Panc1 (cell line): ENCODE measurements around the gene KCNMA1.

Experiments
- SIN3A ChIP-seq: IDR thresholded peaks from 2 replicates; pipeline ENCODE4 v1.6.1; 2012; ENCODE audit warnings: low read depth, mild to moderate bottlenecking, low read length, moderate library complexity, borderline replicate concordance; ENCODE audit not compliant: insufficient read depth
- TF ChIP-seq, protein P1 (sequence below): fragments of 450-650 bp; IDR thresholded peaks from 2 replicates; pipeline ENCODE4 v1.5.1; 2017; ENCODE audit warnings: mild to moderate bottlenecking

DNA sequence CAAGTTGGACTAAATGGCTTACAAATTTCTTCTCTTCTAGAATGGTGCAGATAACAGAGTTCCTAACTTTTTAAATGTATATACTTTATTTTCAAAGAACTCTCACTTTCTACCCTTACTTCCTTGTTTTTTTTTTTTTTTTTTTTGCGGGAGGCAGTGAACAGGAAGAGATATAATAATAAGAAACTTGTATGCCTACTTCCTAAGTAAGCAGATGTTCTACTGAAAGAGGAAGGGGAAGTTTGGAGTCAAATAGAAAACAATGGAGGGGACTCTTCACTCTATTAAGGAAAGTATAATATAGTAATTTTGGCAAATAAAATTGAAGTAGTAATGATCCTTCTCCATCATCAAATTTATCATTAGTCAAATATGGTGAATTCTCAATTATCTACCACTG, 754.0 kb downstream of the KCNMA1 start:
- TF ChIP-seq, protein P1, sequence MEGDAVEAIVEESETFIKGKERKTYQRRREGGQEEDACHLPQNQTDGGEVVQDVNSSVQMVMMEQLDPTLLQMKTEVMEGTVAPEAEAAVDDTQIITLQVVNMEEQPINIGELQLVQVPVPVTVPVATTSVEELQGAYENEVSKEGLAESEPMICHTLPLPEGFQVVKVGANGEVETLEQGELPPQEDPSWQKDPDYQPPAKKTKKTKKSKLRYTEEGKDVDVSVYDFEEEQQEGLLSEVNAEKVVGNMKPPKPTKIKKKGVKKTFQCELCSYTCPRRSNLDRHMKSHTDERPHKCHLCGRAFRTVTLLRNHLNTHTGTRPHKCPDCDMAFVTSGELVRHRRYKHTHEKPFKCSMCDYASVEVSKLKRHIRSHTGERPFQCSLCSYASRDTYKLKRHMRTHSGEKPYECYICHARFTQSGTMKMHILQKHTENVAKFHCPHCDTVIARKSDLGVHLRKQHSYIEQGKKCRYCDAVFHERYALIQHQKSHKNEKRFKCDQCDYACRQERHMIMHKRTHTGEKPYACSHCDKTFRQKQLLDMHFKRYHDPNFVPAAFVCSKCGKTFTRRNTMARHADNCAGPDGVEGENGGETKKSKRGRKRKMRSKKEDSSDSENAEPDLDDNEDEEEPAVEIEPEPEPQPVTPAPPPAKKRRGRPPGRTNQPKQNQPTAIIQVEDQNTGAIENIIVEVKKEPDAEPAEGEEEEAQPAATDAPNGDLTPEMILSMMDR = no peak
- no peak for TF ChIP-seq SIN3A
